ENCODE data around the gene TMPRSS6.

The TMPRSS6 gene

DNA sequence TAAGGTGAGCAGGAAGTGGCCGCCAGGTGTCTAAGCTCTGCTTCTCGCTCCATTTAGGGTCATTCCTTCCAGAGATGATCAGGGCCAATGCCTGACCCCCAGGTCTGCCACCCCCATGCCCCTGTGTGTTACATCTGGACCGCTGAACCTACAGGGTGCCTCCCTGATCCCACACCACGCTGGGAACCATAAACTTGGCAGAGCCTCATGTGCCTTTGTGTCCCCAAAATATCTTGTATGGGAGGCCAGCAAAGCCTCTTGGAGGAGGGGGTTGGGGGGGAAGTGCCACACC, 94.0 kb downstream of the TMPRSS6 start:
- no peaks in the 10 kb centered on the region for H3K9me3 ChIP-seq (ENCODE audit: control insufficient read depth, insufficient read depth, low read length)
- 0 out of 2 replicates have a peak, but pooled peaks cover 3% of the 10 kb centered on the region for H3K36me3 ChIP-seq (ENCODE audit: control insufficient read depth, low read length)
- no peak overlapping the region for H3K4me3 ChIP-seq (ENCODE audit: low read length)
- TF ChIP-seq, protein P1, sequence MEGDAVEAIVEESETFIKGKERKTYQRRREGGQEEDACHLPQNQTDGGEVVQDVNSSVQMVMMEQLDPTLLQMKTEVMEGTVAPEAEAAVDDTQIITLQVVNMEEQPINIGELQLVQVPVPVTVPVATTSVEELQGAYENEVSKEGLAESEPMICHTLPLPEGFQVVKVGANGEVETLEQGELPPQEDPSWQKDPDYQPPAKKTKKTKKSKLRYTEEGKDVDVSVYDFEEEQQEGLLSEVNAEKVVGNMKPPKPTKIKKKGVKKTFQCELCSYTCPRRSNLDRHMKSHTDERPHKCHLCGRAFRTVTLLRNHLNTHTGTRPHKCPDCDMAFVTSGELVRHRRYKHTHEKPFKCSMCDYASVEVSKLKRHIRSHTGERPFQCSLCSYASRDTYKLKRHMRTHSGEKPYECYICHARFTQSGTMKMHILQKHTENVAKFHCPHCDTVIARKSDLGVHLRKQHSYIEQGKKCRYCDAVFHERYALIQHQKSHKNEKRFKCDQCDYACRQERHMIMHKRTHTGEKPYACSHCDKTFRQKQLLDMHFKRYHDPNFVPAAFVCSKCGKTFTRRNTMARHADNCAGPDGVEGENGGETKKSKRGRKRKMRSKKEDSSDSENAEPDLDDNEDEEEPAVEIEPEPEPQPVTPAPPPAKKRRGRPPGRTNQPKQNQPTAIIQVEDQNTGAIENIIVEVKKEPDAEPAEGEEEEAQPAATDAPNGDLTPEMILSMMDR (IDR thresholded peaks at IDR 0.05; ENCODE audit: low read depth, low read length, poor library complexity, severe bottlenecking), result no peak
- H3K79me2 ChIP-seq (ENCODE audit: control insufficient read depth, low read length), result peaks cover 9% of the 10 kb centered on the region
- H3F3A ChIP-seq (ENCODE audit: control insufficient read depth, insufficient read depth), result no peaks in the 10 kb centered on the region
- no peak overlapping the region for H3K27ac ChIP-seq (ENCODE audit: low read depth, low read length)
- H3K4me2 ChIP-seq (ENCODE audit: low read length), result no peak overlapping the region
- peaks cover 7% of the 10 kb centered on the region for H3K4me1 ChIP-seq (ENCODE audit: control insufficient read depth, low read length)
- H3K27me3 ChIP-seq (ENCODE audit: control insufficient read depth, low read length), result no peaks in the 10 kb centered on the region
- H4K20me1 ChIP-seq (ENCODE audit: control insufficient read depth, insufficient read depth, low read depth, low read length), result no peaks in the 10 kb centered on the region
- H3K9me2 ChIP-seq (replicated peaks; ENCODE audit: control insufficient read depth, low read length), result no peaks in the 10 kb centered on the region

Data from DOHH2 (cell line).